NCI-H69 (cell line): ENCODE results near the gene BHLHE40.

Source experiments
- DNase-seq: peaks from one replicate; lab custom pipeline; 2025; lab: John Stamatoyannopoulos, UW

Gene BHLHE40

GRCh38 chr3:4983739-4984510 is 4.7 kb downstream of the BHLHE40 start:
- peak; percentile 51 for DNase-seq

- DNase-seq = no peak
These were observed 5.3 kb downstream of the BHLHE40 start for GRCh38 chr3:4984511-4984864.

GRCh38 chr3:4985330-4986174 is 6.3 kb downstream of the BHLHE40 start:
- DNase-seq = peak; percentile 77

GRCh38 chr3:4986175-4986781 is 7.0 kb downstream of the BHLHE40 start:
- no peak for DNase-seq

- DNase-seq = peak; percentile 95
These were observed 7.7 kb downstream of the BHLHE40 start for GRCh38 chr3:4986782-4987537.

GRCh38 chr3:4987538-4988296 is 8.5 kb downstream of the BHLHE40 start:
- DNase-seq = no peak

- peak; percentile 57 for DNase-seq
These were observed 10.0 kb downstream of the BHLHE40 start for GRCh38 chr3:4988983-4989834.

GRCh38 chr3:4990069-4990468 is 10.8 kb downstream of the BHLHE40 start:
- DNase-seq = no peak

GRCh38 chr3:4992118-4992517 is 12.9 kb downstream of the BHLHE40 start:
- DNase-seq = no peak

GRCh38 chr3:4993276-4994143 is 14.3 kb downstream of the BHLHE40 start:
- DNase-seq = no peak

- no peak for DNase-seq
These were observed 15.0 kb downstream of the BHLHE40 start for GRCh38 chr3:4994144-4994730.

- DNase-seq = no peak
These were observed 15.7 kb downstream of the BHLHE40 start for GRCh38 chr3:4994823-4995499.

- no peak for DNase-seq
These were observed 16.3 kb downstream of the BHLHE40 start for GRCh38 chr3:4995500-4996053.

- DNase-seq = no peak
These were observed 17.1 kb downstream of the BHLHE40 start for GRCh38 chr3:4996223-4996765.

- DNase-seq = no peak
These were observed 17.6 kb downstream of the BHLHE40 start for GRCh38 chr3:4996771-4997291.

GRCh38 chr3:4997946-4998345 is 18.7 kb downstream of the BHLHE40 start:
- no peak for DNase-seq

GRCh38 chr3:4999531-5000184 is 20.4 kb downstream of the BHLHE40 start:
- DNase-seq = peak; percentile 42
